ENCODE results near the gene CHAD.

- TF ChIP-seq CTCF (IDR thresholded peaks at IDR 0.05), result peak in 2 of 7 experiments; percentile 27 to 35
- TF ChIP-seq POLR2A (IDR thresholded peaks at IDR 0.05), result peak in 1 of 3 donors; percentile 19
These were observed 39.3 kb upstream of the CHAD start, which contains the start of gene MYCBPAP for GRCh38 chr17:50507871-50508572.

Data from body of pancreas (tissue), 4 donors.